Medulla oblongata (tissue), 1 donor: ENCODE measurements around the gene PACSIN2.
"Not testable (repeated sequence)": the region's sequence is repeated elsewhere in the genome, so short reads cannot be mapped to it uniquely, and the experiment has no call there.

Experiments
- DNase-seq: peaks from one replicate; pipeline ENCODE4 v3.0.0-alpha.2; 2015; ENCODE audit errors: extremely low spot score

PACSIN2 gene

GRCh38 chr22:43014869-43015676, at the start of gene PACSIN2:
PACSIN2 (minus strand) TSS chr22:43015149; CDS start chr22:42912080, 103,069 bp downstream.
- DNase-seq = peak; percentile 99

GRCh38 chr22:43060183-43060582, 45.2 kb upstream of the PACSIN2 start:
- DNase-seq = peak; percentile 30

GRCh38 chr22:43057641-43058040, 42.7 kb upstream of the PACSIN2 start:
- no peak for DNase-seq

GRCh38 chr22:43053176-43053575, 38.2 kb upstream of the PACSIN2 start:
- no peak for DNase-seq

- DNase-seq = no peak
Measured at GRCh38 chr22:43050995-43051394, 36.0 kb upstream of the PACSIN2 start.

GRCh38 chr22:43047605-43048004, 32.7 kb upstream of the PACSIN2 start:
- DNase-seq = no peak

GRCh38 chr22:43044290-43044712, 29.4 kb upstream of the PACSIN2 start:
- no peak for DNase-seq

- DNase-seq = peak; percentile 5
Measured at GRCh38 chr22:43042101-43042780, 27.3 kb upstream of the PACSIN2 start.

- DNase-seq = no peak
Measured at GRCh38 chr22:43039800-43040199, 24.9 kb upstream of the PACSIN2 start.

GRCh38 chr22:43038325-43038724, 23.4 kb upstream of the PACSIN2 start:
- no peak for DNase-seq

- DNase-seq = no peak
Measured at GRCh38 chr22:43036282-43036829, 21.4 kb upstream of the PACSIN2 start.

GRCh38 chr22:43035250-43035649, 20.3 kb upstream of the PACSIN2 start:
- DNase-seq = no peak

GRCh38 chr22:43031617-43032016, 16.7 kb upstream of the PACSIN2 start:
- no peak for DNase-seq

- DNase-seq = no peak
Measured at GRCh38 chr22:43018615-43019014, 3.7 kb upstream of the PACSIN2 start.

GRCh38 chr22:43017525-43018460, 2.8 kb upstream of the PACSIN2 start:
- no peak for DNase-seq

GRCh38 chr22:43016150-43016549, 1.2 kb upstream of the PACSIN2 start:
- not testable (repeated sequence) for DNase-seq

- DNase-seq = no peak
Measured at GRCh38 chr22:43015677-43016042, 711 bp upstream of the PACSIN2 start.

- no peak for DNase-seq
Measured at GRCh38 chr22:43014316-43014868, 557 bp downstream of the PACSIN2 start.

- DNase-seq = no peak
Measured at GRCh38 chr22:43013355-43014315, 1.3 kb downstream of the PACSIN2 start.

GRCh38 chr22:43012390-43012789, 2.6 kb downstream of the PACSIN2 start:
- no peak for DNase-seq
